ENCODE measurements around the gene TCAP. TPM values are rescaled to one million over a fixed set of nuclear protein-coding genes. Genes with fewer than 3 reads are reported as not detected.

The TCAP gene
- total RNA-seq: 0.64 TPM
- long read RNA-seq: 0 reads

- DNase-seq (ENCODE audit: low spot score): no peak
These were observed at the start of gene TCAP for GRCh38 chr17:39664581-39665561. TCAP (plus strand) TSS chr17:39665349; CDS start chr17:39665360, 11 bp downstream.

DNA sequence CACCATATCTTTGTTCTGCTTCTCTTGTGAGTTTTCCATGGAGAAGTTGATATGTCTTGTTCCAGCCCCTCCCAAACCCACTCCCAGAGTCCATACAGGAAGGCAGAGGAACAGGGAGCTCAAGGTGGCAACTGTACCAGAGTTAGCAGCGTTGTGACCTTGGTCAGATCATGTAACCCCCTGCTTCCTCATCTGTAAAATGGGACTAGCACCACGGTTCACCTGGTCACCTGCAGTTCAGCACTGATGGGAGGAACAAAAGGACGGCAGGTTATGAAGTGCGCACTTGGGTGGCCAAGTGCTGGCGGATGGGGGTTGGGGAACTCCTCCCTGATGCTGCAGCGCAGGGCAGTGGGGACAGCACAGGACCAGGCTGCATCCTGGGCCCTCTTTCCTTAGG is 49.7 kb upstream of the TCAP start:
- DNase-seq (ENCODE audit: low spot score): no peak

DNA sequence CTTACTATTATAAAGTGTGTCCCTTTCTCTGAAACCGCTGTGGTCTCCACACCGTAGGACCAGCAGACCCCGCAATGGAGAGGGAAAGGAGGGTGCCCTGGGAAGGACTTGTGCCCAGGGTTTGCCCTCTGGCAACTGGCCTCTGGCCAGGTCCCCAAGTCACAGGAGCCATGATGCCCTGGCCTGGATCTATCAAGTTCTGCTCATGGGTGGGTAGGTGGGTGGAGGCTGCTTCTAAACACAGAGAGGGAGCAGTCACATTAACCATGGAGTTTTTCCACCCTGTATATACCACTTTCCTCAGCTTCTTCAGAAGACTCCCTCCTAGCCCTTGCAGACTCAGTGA is 48.1 kb upstream of the TCAP start:
- DNase-seq (ENCODE audit: low spot score): no peak

- DNase-seq (ENCODE audit: low spot score): no peak
These were observed 47.5 kb upstream of the TCAP start for GRCh38 chr17:39617446-39618245.

DNA sequence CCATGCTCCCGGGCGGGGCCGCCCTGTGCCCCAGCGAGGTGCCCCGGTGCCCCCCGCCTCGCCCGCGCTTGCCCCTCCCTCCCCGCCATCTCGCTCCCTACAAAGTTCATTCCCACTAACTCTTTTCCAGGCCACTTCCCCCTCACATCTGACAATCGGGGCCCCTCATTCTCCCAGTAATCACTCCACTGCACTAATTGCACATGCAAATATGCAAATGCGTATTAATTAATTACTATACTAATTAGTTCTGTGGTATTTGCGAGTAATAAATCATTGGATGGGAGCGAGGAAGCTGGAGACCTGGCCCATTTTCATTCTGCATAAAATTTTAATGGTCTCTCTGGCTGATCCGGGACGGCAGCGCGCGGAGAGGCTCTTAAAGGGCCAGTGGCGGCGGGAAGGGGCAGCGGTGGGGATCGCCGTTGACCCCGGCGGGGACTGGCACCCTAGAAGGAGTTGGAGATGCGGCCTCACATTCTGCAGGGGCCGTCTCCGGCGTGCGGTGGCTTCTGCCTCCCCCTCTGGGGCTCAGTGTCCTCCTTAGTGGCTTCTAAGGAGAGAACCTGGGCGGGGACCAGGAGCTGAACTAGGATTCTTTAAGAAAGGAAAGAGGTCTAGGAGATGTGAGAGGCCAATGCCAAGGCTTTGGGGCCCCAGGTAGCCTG is 46.8 kb upstream of the TCAP start:
- no peak for DNase-seq (ENCODE audit: low spot score)

GRCh38 chr17:39618956-39619785 is 46.0 kb upstream of the TCAP start:
- DNase-seq (ENCODE audit: low spot score): no peak

DNA sequence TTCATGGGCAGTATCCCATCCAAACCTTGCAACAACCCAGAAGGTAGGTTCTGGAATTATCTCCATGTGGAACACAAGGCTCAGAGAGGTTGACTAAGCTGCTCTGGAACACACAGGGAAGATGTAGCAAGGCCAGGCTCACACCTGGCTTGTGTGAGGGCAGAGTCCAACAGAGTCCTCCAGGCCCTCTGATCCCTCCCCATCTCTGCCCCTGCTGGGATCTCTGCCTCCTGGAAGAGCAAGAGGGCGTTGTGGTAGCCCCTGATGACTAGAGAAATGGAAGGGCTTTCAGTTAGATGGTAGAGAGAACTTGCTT is 45.4 kb upstream of the TCAP start:
- DNase-seq (ENCODE audit: low spot score): no peak

DNA sequence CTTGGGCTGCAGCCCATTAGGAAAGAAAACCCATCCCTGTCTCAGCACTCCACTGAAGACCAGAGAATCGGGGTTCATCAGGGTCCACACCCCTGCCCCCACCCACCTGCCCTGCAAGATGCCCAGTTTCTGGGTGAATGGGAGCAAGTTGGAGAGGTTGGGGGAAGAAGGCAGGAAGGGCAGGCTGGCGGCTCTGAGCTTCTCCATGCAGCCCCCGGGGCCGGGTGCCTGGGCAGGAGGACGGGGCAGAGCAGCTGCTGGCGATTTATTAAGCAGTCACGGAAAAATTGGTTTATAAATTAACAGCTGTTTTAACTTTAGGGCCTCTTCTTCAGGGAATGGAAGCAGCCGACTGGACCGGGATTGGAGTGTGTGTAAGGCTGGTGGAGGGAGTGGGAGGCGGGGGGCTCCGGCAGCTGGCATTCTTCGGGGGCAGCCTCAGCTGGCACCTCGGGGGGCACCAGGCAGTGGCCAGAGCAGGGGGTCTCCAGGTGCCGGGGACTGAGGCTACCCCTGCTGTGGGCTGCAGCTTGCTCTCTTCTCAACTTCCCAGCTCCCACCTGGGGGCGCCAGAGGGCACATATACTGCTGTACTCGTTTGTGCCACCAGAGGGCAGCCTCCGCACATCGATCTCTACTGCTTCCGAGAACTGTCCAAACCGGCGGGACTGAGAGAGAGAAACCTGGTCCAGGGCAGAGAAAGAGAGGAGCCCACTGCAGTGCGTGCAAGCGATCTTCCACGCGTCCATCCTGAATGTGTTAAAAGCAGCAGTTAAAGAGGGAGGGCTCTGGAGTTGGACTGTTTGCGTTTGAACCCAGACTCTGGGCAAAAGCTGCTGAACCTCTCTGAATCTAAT is 43.4 kb upstream of the TCAP start:
- DNase-seq (ENCODE audit: low spot score): peak; percentile 96

DNA sequence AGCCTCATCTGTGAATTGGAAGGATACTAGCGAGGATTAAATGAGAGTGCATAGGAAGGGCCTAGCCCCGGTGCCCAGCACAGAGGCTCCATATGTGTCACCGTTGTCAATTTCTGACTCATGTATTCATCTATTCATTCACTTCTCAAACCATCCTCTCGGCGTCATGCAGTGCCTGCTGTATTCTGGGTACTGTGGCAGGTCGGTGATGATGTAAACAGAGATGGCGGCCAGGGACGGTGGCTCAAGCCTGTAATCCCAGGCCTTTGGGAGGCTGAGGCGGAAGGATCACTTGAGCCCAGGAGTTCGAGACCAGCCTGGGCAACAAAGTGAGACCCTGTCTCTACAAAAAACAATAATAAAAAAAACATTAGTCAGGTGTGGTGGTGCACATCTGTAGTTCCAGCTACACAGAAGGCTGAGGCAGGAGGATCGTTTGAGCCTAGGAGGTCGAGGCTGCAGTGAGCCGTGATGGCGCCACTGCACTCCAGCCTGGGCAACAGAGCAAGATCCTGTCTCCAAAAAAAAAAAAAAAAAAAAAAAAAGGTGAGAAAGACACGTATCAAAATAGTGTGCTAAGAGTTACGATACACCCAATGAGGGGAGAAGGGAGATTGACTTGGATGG is 42.7 kb upstream of the TCAP start:
- DNase-seq (ENCODE audit: low spot score): no peak

- peak; percentile 94 for DNase-seq (ENCODE audit: low spot score)
These were observed 41.7 kb upstream of the TCAP start for GRCh38 chr17:39623356-39623950.

DNA sequence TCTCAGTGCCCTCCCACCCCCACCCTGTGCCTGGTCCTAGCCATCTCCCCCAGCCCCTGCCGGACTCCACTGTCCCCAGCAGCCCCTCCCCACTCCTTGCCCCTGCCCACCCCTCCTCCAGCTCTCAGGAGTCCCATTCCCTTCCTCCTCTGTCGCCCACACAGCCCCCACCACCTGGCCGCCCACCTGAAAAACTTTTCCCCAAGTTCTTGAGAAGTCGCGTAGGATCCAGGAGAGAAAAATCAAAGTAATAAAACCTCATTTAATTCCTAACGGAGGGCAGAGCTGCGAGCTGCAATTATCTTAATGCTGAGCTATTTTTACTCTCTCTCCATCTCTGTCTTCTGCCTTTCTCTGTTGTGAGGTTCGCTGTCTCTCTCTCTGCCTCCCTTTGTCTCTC is 40.8 kb upstream of the TCAP start:
- no peak for DNase-seq (ENCODE audit: low spot score)

- DNase-seq (ENCODE audit: low spot score): no peak
These were observed 39.9 kb upstream of the TCAP start for GRCh38 chr17:39625198-39625785.

GRCh38 chr17:39626171-39627046 is 38.7 kb upstream of the TCAP start, which contains the start of gene PPP1R1B:
PPP1R1B (plus strand) TSS chr17:39626952; CDS start chr17:39627393, 441 bp downstream.
- DNase-seq (ENCODE audit: low spot score): no peak

- no peak for DNase-seq (ENCODE audit: low spot score)
These were observed 38.0 kb upstream of the TCAP start for GRCh38 chr17:39627047-39627711.

DNA sequence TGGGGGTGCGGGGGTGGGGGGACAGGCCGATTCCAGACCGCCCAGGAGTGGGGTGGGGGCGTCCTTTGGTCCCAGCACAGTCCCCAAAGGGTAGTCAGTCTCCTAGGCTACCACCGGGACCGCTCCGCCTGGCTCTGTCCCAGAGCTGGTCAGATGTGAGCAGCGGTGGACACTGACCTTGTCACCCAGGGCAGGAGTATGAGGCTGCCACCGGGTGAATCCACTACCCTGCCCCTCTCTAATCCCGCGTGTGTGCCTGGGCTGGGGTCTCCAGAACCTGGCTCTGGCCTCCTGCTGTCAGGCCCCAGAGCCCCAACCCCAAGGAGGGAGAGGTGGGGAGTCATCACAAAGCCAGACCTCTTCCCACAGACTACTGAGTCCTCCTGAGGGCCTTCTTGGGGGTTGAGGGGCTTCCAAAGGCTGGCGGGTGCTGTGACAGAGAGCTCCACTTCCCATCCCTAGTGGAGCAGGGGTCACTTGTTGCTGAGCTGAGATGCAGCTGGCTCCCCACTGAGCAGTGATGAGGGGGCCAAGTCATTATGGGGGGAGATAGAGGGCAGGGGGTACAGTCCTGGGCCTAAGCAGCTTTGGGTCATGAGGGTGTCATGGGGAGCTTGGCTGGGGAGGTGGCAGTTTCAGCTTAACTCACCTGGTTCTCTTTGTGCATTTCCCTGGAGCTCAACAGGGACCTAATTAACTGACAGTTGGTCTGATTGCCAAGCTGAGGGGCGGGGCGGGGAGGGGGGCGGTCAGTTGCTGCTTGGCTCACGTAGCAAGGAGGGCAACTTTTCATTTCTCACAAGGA is 37.2 kb upstream of the TCAP start:
- DNase-seq (ENCODE audit: low spot score): no peak
